Naive thymus-derived CD4-positive, alpha-beta T cell (primary cell): ENCODE results near the gene INTS2. TPM values are rescaled to one million over a fixed set of nuclear protein-coding genes. Genes with fewer than 3 reads are reported as not detected.

Source experiments
- ATAC-seq: fragments of 150-1000 bp; cut with Tn5 transposase; 2 replicates; pipeline ENCODE4 v1.10.0; 2021; ENCODE audit warnings: mild to moderate bottlenecking, moderate library complexity
- CTCF ChIA-PET: fragments of 350-600 bp; sonication (Branson Sonifier 250); formaldehyde crosslinking; loops from one replicate; lab custom pipeline; 2021; ENCODE audit warnings: antibody characterized with exemption; lab: Charles Lee
- POLR2A ChIA-PET: fragments of 350-600 bp; sonication (Branson Sonifier 250); formaldehyde crosslinking; loops from one replicate; lab custom pipeline; 2021; ENCODE audit warnings: antibody characterized with exemption, inconsistent platforms; lab: Charles Lee
- DNase-seq, 9 donors: peaks; one replicate each; pipeline versions ENCODE4 v3.0.0 to v3.0.0-alpha.2; 2020 to 2022; ENCODE audit warnings: mixed read lengths in 1 of 9
- H3K27ac ChIP-seq: one replicate; pipeline ENCODE4 v1.7.0; 2013; ENCODE audit warnings: mild to moderate bottlenecking, low read depth, low read length, moderate library complexity
- H3K27me3 ChIP-seq, 2 donors: one replicate each; pipeline ENCODE4 v1.7.0; 2013; ENCODE audit warnings: low read length in 2 of 2, mild to moderate bottlenecking in 2 of 2, moderate library complexity in 2 of 2; ENCODE audit not compliant: control insufficient read depth in 2 of 2, insufficient read depth in 2 of 2
- H3K36me3 ChIP-seq, 3 experiments: 1 replicate in 2 of 3; 2 replicates in 1 of 3; pipeline ENCODE4 v1.7.0; 2013; ENCODE audit warnings: low read length in 3 of 3, mild to moderate bottlenecking in 3 of 3, moderate library complexity in 1 of 3; ENCODE audit not compliant: insufficient read depth in 3 of 3, control insufficient read depth in 2 of 3
- H3K4me1 ChIP-seq, 2 donors: one replicate each; pipeline ENCODE4 v1.7.0; 2013; ENCODE audit warnings: low read length in 2 of 2, mild to moderate bottlenecking in 2 of 2, moderate library complexity in 1 of 2; ENCODE audit not compliant: control insufficient read depth in 2 of 2, insufficient read depth in 2 of 2
- H3K4me3 ChIP-seq: 2 replicates; pipeline ENCODE4 v1.7.0; 2013; ENCODE audit warnings: mild to moderate bottlenecking, low read length
- H3K9me3 ChIP-seq, 3 experiments: 1 replicate in 2 of 3; 2 replicates in 1 of 3; pipeline ENCODE4 v1.7.0; 2013; ENCODE audit warnings: low read length in 3 of 3; ENCODE audit not compliant: control insufficient read depth in 2 of 3
- H3K27ac Mint-ChIP-seq, 9 donors: one replicate each; pipeline ENCODE4 v1.8.0; 2020 to 2022; ENCODE audit warnings: mixed read lengths in 9 of 9, mild to moderate bottlenecking in 8 of 9, moderate library complexity in 5 of 9, inconsistent platforms in 2 of 9
- H3K27me3 Mint-ChIP-seq, 5 donors: one replicate each; pipeline ENCODE4 v1.8.0; 2021 to 2022; ENCODE audit warnings: mixed read lengths in 5 of 5, mild to moderate bottlenecking in 1 of 5
- H3K36me3 Mint-ChIP-seq, 5 donors: one replicate each; pipeline ENCODE4 v1.8.0; 2020 to 2022; ENCODE audit warnings: mixed read lengths in 5 of 5, mild to moderate bottlenecking in 3 of 5, inconsistent platforms in 1 of 5
- H3K4me1 Mint-ChIP-seq, 7 donors: one replicate each; pipeline ENCODE4 v1.8.0; 2020 to 2022; ENCODE audit warnings: mixed read lengths in 7 of 7, mild to moderate bottlenecking in 3 of 7, inconsistent platforms in 1 of 7
- H3K4me3 Mint-ChIP-seq, 10 donors: one replicate each; pipeline ENCODE4 v1.8.0; 2020 to 2022; ENCODE audit warnings: mild to moderate bottlenecking in 10 of 10, mixed read lengths in 10 of 10, moderate library complexity in 6 of 10, inconsistent platforms in 2 of 10
- H3K9me3 Mint-ChIP-seq, 11 donors: one replicate each; pipeline ENCODE4 v1.8.0; 2020 to 2022; ENCODE audit warnings: mixed read lengths in 11 of 11, mild to moderate bottlenecking in 4 of 11, inconsistent platforms in 1 of 11, moderate library complexity in 1 of 11
- intact Hi-C, 2 donors: fragments of 100-400 bp; cut with micrococcal nuclease; formaldehyde crosslinking; loops; one replicate each; pipeline ENCODE4 v1.15.1; 2023
- polyA plus RNA-seq, 2 donors: library from polyadenylated mRNA; unstranded; fragments of 300-500 nt; fragmentation: Illumina TruSeq; gene quantifications; one replicate each; pipeline ENCODE4 v1.2.3, GENCODE V29; 2021
- total RNA-seq, 6 experiments: library from RNA in 5 of 6; stranded (reverse) in 5 of 6; gene quantifications; 1 replicate in 5 of 6; 2 replicates in 1 of 6; pipeline ENCODE4 v1.2.3 and lab custom pipeline; 2021 to 2026

The INTS2 gene
- total and polyA plus RNA-seq, 7 experiments from 2014 or later: 4.7 to 24.4 (median 16.1) TPM

- ChIA-PET POLR2A (no interaction called here), CTCF (no interaction called here)
- H3K9me3 ChIP-seq: no peaks in the 10 kb centered on the region
- no peak overlapping the region for H3K4me3 ChIP-seq
- H3K27me3 ChIP-seq: no peaks in the 10 kb centered on the region
- no peaks in the 10 kb centered on the region for H3K36me3 ChIP-seq
- no peak overlapping the region for H3K27ac ChIP-seq
- peaks cover 0 to 3% (median 0%) of the 10 kb centered on the region in 11 donors for H3K9me3 Mint-ChIP-seq
- H3K4me1 Mint-ChIP-seq: peaks cover 0 to 3% (median 0%) of the 10 kb centered on the region in 7 donors
- DNase-seq: no peak
- H3K27me3 Mint-ChIP-seq: no peaks in the 10 kb centered on the region
- no peak overlapping the region for H3K27ac Mint-ChIP-seq
- intact Hi-C loops: no loop called here
- no peak overlapping the region for H3K4me3 Mint-ChIP-seq
- no peaks in the 10 kb centered on the region for H3K4me1 ChIP-seq
- no peak for ATAC-seq
- peaks cover 0 to 31% (median 13%) of the 10 kb centered on the region in 5 donors for H3K36me3 Mint-ChIP-seq
Measured at GRCh38 chr17:61817452-61817851, 110.3 kb downstream of the INTS2 start.

GRCh38 chr17:61816538-61816937 is 111.2 kb downstream of the INTS2 start:
- Mint-ChIP-seq H3K36me3 (peaks cover 0 to 26% (median 7%) of the 10 kb centered on the region in 5 donors), H3K27me3 (no peaks in the 10 kb centered on the region), H3K4me3 (no peak overlapping the region), H3K27ac (no peak overlapping the region), H3K9me3 (peaks cover 0 to under 1% (median 0%) of the 10 kb centered on the region in 11 donors), H3K4me1 (peaks cover 0 to 3% (median 0%) of the 10 kb centered on the region in 7 donors)
- POLR2A ChIA-PET: interaction anchor here (0.7 kb wide), 1 partner anchor 129 kb away, joined by 3 read pairs; no protein-coding TSS in a partner anchor
- intact Hi-C loops: no loop called here
- H3K4me1 ChIP-seq: no peaks in the 10 kb centered on the region
- no peak overlapping the region for H3K27ac ChIP-seq
- CTCF ChIA-PET: no interaction called here
- DNase-seq (no peak), ATAC-seq (peak; percentile 47)
- H3K36me3 ChIP-seq: no peaks in the 10 kb centered on the region
- no peaks in the 10 kb centered on the region for H3K9me3 ChIP-seq
- no peak overlapping the region for H3K4me3 ChIP-seq
- H3K27me3 ChIP-seq: no peaks in the 10 kb centered on the region

- Mint-ChIP-seq H3K27ac (no peak overlapping the region), H3K4me3 (no peak overlapping the region), H3K9me3 (no peaks in the 10 kb centered on the region), H3K36me3 (peaks cover 0 to 23% (median 4%) of the 10 kb centered on the region in 5 donors), H3K27me3 (no peaks in the 10 kb centered on the region), H3K4me1 (peaks cover 0 to 3% (median 0%) of the 10 kb centered on the region in 7 donors)
- H3K9me3 ChIP-seq: no peaks in the 10 kb centered on the region
- H3K27ac ChIP-seq: no peak overlapping the region
- intact Hi-C loops: no loop called here
- no peaks in the 10 kb centered on the region for H3K4me1 ChIP-seq
- ChIA-PET POLR2A (interaction anchor here (0.6 to 0.7 kb wide), 2 partner anchors 15 to 129 kb away, joined by 3 read pairs; no protein-coding TSS in a partner anchor), CTCF (no interaction called here)
- H3K27me3 ChIP-seq: no peaks in the 10 kb centered on the region
- H3K36me3 ChIP-seq: no peaks in the 10 kb centered on the region
- ATAC-seq (no peak), DNase-seq (no peak)
- H3K4me3 ChIP-seq: no peak overlapping the region
Measured at GRCh38 chr17:61815863-61816503, 111.8 kb downstream of the INTS2 start.

Other genes with a start within 250 kb of the INTS2 start
- gene BRIP1, start 64.5 kb downstream of the INTS2 start, total RNA-seq: 10 to 100 TPM in 1 of 5 experiments, 1 to 10 TPM in 4; 1.6 to 19.9 (median 1.8) TPM
- 1 to 10 TPM in 1 of 2 donors, under 1 TPM in 1; 0.64 to 1.2 TPM for gene BRIP1, start 64.5 kb downstream of the INTS2 start, polyA plus RNA-seq
- 10 to 100 TPM; 65.4 to 84.8 (median 76.4) TPM for gene MED13, start 137.3 kb upstream of the INTS2 start, total RNA-seq
- 1 to 10 TPM; 3.6 to 4.7 TPM for gene MED13, start 137.3 kb upstream of the INTS2 start, polyA plus RNA-seq